B cell (primary cell): ENCODE results near the gene VNN1. TPM values are rescaled to one million over a fixed set of nuclear protein-coding genes. Genes with fewer than 3 reads are reported as not detected.

ENCODE experiments used
- ATAC-seq: fragments of 200-7000 bp; cut with Tn5 transposase; one replicate; pipeline ENCODE4 v1.10.0; 2021; ENCODE audit warnings: low read depth, mild to moderate bottlenecking, moderate number of reproducible peaks, moderate library complexity
- CTCF ChIA-PET: fragments of 350-600 bp; sonication (Branson Sonifier 250); formaldehyde crosslinking; loops from one replicate; lab custom pipeline; 2021; ENCODE audit warnings: antibody characterized with exemption, inconsistent platforms; lab: Charles Lee
- POLR2A ChIA-PET: fragments of 350-600 bp; sonication (Branson Sonifier 250); formaldehyde crosslinking; loops from one replicate; lab custom pipeline; 2021; ENCODE audit warnings: antibody characterized with exemption; lab: Charles Lee
- DNase-seq: peaks from one replicate; pipeline ENCODE4 v3.0.0; 2013
- H2AFZ ChIP-seq: 2 replicates; pipeline ENCODE4 v1.6.1; 2012; ENCODE audit warnings: mild to moderate bottlenecking, low read depth, low read length; ENCODE audit not compliant: insufficient read depth, poor library complexity, severe bottlenecking
- H3K27ac ChIP-seq, 2 donors: 1 replicate in 1 of 2; 2 replicates in 1 of 2; pipeline ENCODE4 v1.5.1; 2012 to 2013; ENCODE audit warnings: low read length in 2 of 2, mild to moderate bottlenecking in 2 of 2, moderate library complexity in 1 of 2
- H3K27me3 ChIP-seq, 4 experiments: fragments of 200-600 bp in 1 of 4; sonication (generic) in 1 of 4; replicated peaks in 1 of 4; 1 replicate in 2 of 4; 2 replicates in 2 of 4; pipeline versions ENCODE4 v1.6.1 to v1.7.0; 2013 to 2016; ENCODE audit warnings: low read length in 3 of 4, mild to moderate bottlenecking in 2 of 4, mixed read lengths in 1 of 4, moderate library complexity in 1 of 4; ENCODE audit not compliant: insufficient read depth in 4 of 4, control insufficient read depth in 3 of 4; ENCODE audit errors: control extremely low read depth in 1 of 4
- H3K36me3 ChIP-seq, 2 experiments: replicated peaks in 1 of 2; 1 replicate in 1 of 2; 2 replicates in 1 of 2; pipeline versions ENCODE4 v1.6.1 to v1.7.1; 2013; ENCODE audit warnings: low read length in 1 of 2; ENCODE audit not compliant: insufficient read depth in 2 of 2, control insufficient read depth in 1 of 2; ENCODE audit errors: control extremely low read depth in 1 of 2, extremely low read depth in 1 of 2
- H3K4me1 ChIP-seq, 2 donors: fragments of 200-600 bp in 1 of 2; sonication (generic) in 1 of 2; 1 replicate in 1 of 2; 2 replicates in 1 of 2; pipeline versions ENCODE4 v1.5.1 to v1.6.1; 2013 to 2017; ENCODE audit warnings: low read length in 2 of 2; ENCODE audit not compliant: control insufficient read depth in 2 of 2, insufficient read depth in 2 of 2
- H3K4me2 ChIP-seq: replicated peaks from 2 replicates; pipeline ENCODE3; 2012; ENCODE audit warnings: mild to moderate bottlenecking, low read depth, low read length; ENCODE audit not compliant: poor library complexity, severe bottlenecking
- H3K4me3 ChIP-seq, 5 experiments: fragments of 200-600 bp in 1 of 5; sonication (generic) in 1 of 5; 1 replicate in 3 of 5; 2 replicates in 2 of 5; pipeline versions ENCODE4 v1.5.1 to v1.7.0; 2011 to 2016; ENCODE audit warnings: low read length in 4 of 5, mild to moderate bottlenecking in 4 of 5, low read depth in 2 of 5, control low read depth in 1 of 5, moderate library complexity in 1 of 5; ENCODE audit not compliant: insufficient read depth in 1 of 5; ENCODE audit errors: control extremely low read depth in 1 of 5, extremely low read depth in 1 of 5
- H3K79me2 ChIP-seq: fragments of 200-600 bp; sonication (generic); one replicate; pipeline ENCODE4 v1.6.0; 2016; ENCODE audit warnings: low read length; ENCODE audit not compliant: control insufficient read depth, insufficient read depth
- H3K9ac ChIP-seq: fragments of 200-600 bp; sonication (generic); 2 replicates; pipeline ENCODE4 v1.6.1; 2017; ENCODE audit warnings: mild to moderate bottlenecking, low read length, moderate library complexity
- H3K9me3 ChIP-seq, 3 donors: one replicate each; pipeline versions ENCODE4 v1.6.1 to v1.7.1; 2013; ENCODE audit warnings: low read length in 2 of 3; ENCODE audit not compliant: control insufficient read depth in 2 of 3, insufficient read depth in 1 of 3; ENCODE audit errors: control extremely low read depth in 1 of 3
- H4K20me1 ChIP-seq: 2 replicates; pipeline ENCODE4 v1.6.0; 2012; ENCODE audit warnings: mild to moderate bottlenecking, low read length; ENCODE audit not compliant: insufficient read depth, control insufficient read depth, poor library complexity, severe bottlenecking
- H3K27ac Mint-ChIP-seq: one replicate; pipeline ENCODE4 v1.8.0; 2021; ENCODE audit warnings: mixed read lengths
- H3K27me3 Mint-ChIP-seq: one replicate; pipeline ENCODE4 v1.8.0; 2021; ENCODE audit warnings: mixed read lengths
- H3K4me1 Mint-ChIP-seq: one replicate; pipeline ENCODE4 v1.8.0; 2021; ENCODE audit warnings: mixed read lengths
- H3K4me3 Mint-ChIP-seq: one replicate; pipeline ENCODE4 v1.8.0; 2021; ENCODE audit warnings: mixed read lengths
- H3K9me3 Mint-ChIP-seq: one replicate; pipeline ENCODE4 v1.8.0; 2022; ENCODE audit warnings: mixed read lengths; ENCODE audit not compliant: insufficient read depth
- EZH2 ChIP-seq: IDR thresholded peaks from 2 replicates; pipeline ENCODE4 v1.6.1; 2012; ENCODE audit warnings: borderline replicate concordance, low read depth, mild to moderate bottlenecking, moderate library complexity, low read length; ENCODE audit not compliant: insufficient read depth, poor library complexity, severe bottlenecking
- WGBS: methylation state at CpG from one replicate; pipeline ENCODE4 v1.1.5; 2013; ENCODE audit warnings: missing lambda C conversion rate; ENCODE audit not compliant: insufficient coverage; 5-methylcytosine and 5-hydroxymethylcytosine counted together
- intact Hi-C: fragments of 100-400 bp; cut with micrococcal nuclease; formaldehyde crosslinking; loops from one replicate; pipeline ENCODE4 v1.10.0; 2022
- polyA plus RNA-seq: library from polyadenylated mRNA; depleted of rRNA; stranded (reverse); fragments of >200 nt; gene quantifications from 2 replicates; pipeline ENCODE4 v1.2.3, GENCODE V29; 2012
- total RNA-seq, 2 donors: library from RNA; stranded (reverse); fragments of 120-200 nt in 1 of 2; gene quantifications; 1 replicate in 1 of 2; 2 replicates in 1 of 2; pipeline versions ENCODE4 v1.2.3 to v1.2.4, GENCODE V29; 2013 to 2022
- TF ChIP-seq, protein P1 (sequence below): fragments of 200-600 bp; IDR thresholded peaks from one replicate; pipeline ENCODE4 v1.8.0; 2022; ENCODE audit warnings: antibody characterized with exemption, mild to moderate bottlenecking

The VNN1 gene
- total and polyA plus RNA-seq, 2 donors (not counting 1 experiment from before 2014, with no cell fraction given) = 0.04 TPM; not detected in 1

DNA sequence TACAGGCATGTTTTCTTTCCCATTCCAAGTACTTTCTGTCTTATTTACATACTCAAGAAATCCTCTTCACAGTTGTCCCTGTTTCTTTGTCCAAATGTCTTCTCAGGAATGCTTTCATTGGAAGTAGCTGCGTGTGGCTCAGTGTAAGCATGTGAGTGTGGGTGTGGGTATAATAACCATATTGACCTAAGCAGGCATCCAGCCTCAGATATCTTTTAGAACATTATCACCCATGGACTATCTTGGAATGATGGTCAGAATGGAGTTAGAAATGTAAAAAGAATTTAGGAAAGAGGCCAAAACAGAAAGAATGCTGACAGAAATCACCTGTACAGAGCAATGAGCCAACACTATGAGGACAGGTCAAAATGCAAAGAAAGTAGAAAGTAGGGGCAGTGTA lies 27.4 kb upstream of the VNN1 start:
- Histone ChIP-seq H3K79me2 (no peaks in the 10 kb centered on the region), H4K20me1 (no peaks in the 10 kb centered on the region), H3K4me2 (no peak overlapping the region), H3K27me3 (no peaks in the 10 kb centered on the region), H2AFZ (no peak overlapping the region), H3K36me3 (peaks cover 2 to 30% of the 10 kb centered on the region in 2 experiments), H3K9me3 (peaks cover 0 to 3% (median 2%) of the 10 kb centered on the region in 3 donors), H3K27ac (no peak overlapping the region), H3K9ac (no peak overlapping the region), H3K4me3 (no peak overlapping the region), H3K4me1 (no peaks in the 10 kb centered on the region)
- Mint-ChIP-seq H3K9me3 (peaks cover 4% of the 10 kb centered on the region), H3K4me3 (no peak overlapping the region), H3K27me3 (peaks cover 3% of the 10 kb centered on the region), H3K4me1 (peaks cover 9% of the 10 kb centered on the region), H3K27ac (no peak overlapping the region)
- no CpG with 5 or more reads among the region's 1 CpG for WGBS
- CTCF ChIA-PET = interaction anchor here (0.6 to 1.3 kb wide), 3 partner anchors 13 to 1175 kb away, joined by 3 to 5 read pairs (median 3); no protein-coding TSS in a partner anchor
- POLR2A ChIA-PET = no interaction called here
- no peak for DNase-seq
- TF ChIP-seq, protein P1, sequence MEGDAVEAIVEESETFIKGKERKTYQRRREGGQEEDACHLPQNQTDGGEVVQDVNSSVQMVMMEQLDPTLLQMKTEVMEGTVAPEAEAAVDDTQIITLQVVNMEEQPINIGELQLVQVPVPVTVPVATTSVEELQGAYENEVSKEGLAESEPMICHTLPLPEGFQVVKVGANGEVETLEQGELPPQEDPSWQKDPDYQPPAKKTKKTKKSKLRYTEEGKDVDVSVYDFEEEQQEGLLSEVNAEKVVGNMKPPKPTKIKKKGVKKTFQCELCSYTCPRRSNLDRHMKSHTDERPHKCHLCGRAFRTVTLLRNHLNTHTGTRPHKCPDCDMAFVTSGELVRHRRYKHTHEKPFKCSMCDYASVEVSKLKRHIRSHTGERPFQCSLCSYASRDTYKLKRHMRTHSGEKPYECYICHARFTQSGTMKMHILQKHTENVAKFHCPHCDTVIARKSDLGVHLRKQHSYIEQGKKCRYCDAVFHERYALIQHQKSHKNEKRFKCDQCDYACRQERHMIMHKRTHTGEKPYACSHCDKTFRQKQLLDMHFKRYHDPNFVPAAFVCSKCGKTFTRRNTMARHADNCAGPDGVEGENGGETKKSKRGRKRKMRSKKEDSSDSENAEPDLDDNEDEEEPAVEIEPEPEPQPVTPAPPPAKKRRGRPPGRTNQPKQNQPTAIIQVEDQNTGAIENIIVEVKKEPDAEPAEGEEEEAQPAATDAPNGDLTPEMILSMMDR = no peak
- TF ChIP-seq EZH2 = no peak
- intact Hi-C loops = no loop called here
- no peak for ATAC-seq

DNA sequence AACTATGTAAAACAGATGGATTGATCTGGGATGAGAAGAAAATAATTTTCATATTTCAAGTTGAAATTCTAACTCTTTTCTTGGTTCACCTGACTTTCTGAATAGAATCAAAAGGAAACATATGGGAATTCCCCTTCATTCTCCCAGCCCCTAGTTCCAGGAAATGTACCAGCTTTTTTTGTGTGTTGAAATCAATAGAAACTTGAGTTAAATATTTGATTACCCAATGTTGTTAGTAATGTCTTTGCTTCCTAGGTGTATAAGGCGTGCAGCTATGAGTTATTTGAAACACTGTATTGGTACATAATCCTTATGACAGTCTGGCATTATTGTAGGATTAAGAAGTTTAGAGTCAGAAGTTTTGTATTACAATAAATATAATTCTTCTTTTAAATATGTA lies 22.4 kb upstream of the VNN1 start:
- ChIA-PET POLR2A (no interaction called here), CTCF (no interaction called here)
- Histone ChIP-seq H3K4me1 (no peaks in the 10 kb centered on the region), H2AFZ (no peak overlapping the region), H3K27ac (no peak overlapping the region), H3K79me2 (no peaks in the 10 kb centered on the region), H3K4me3 (no peak overlapping the region), H3K4me2 (no peak overlapping the region), H3K27me3 (no peaks in the 10 kb centered on the region), H4K20me1 (no peaks in the 10 kb centered on the region), H3K9ac (no peak overlapping the region), H3K36me3 (peaks cover 0 to 5% of the 10 kb centered on the region in 2 experiments), H3K9me3 (peaks cover 0 to 3% (median 2%) of the 10 kb centered on the region in 3 donors)
- peaks cover 3% of the 10 kb centered on the region for H3K27me3 Mint-ChIP-seq
- H3K27ac Mint-ChIP-seq = no peak overlapping the region
- H3K4me3 Mint-ChIP-seq = no peak overlapping the region
- DNase-seq = no peak
- TF ChIP-seq, protein P1 = no peak
- no peak for ATAC-seq
- H3K4me1 Mint-ChIP-seq = peaks cover 13% of the 10 kb centered on the region
- H3K9me3 Mint-ChIP-seq = peaks cover 4% of the 10 kb centered on the region
- intact Hi-C loops = no loop called here
- no CpG with 5 or more reads among the region's 1 CpG for WGBS
